ENCODE measurements around the gene NME3. TPM values are rescaled to one million over a fixed set of nuclear protein-coding genes. Genes with fewer than 3 reads are reported as not detected.

Gene NME3
- polyA plus RNA-seq, 1 experiment, result 15.6 TPM

DNA sequence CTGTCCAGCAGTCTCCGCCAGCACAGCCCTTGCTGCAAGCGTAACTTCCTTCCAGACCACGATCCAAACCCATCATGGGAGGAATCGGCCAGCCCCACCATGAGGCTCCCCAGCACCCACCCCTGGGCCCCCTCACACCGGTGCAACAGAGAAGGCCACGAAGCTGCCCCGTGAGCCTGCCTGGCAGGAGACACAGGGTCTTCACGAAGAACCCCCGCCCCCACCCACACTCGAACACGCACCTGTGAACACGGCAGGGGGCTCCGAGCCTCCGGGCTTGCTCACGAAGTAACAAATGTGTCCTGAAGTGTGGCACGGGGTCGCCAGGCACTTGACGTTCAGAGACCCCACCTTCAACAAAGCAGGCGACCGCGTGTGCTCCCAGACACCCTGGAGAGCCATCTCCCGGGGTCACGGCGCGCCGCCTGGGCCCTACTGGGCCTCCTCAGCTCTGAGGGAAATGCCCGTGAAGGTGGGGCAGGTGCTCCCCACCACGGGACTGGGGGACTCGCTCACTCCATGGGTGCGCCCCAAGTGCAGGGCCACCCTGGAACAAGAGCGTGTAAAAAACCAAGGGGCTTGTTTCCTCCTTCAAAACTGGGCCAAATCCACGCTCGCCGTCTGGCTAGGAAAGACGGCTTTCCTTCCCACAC lies 47.7 kb upstream of the NME3 start:
- ChIA-PET CTCF (no interaction called here), POLR2A (no interaction called here)
- no peak for TF ChIP-seq CTCF (IDR thresholded peaks at IDR 0.05; ENCODE audit: low read depth, low read length)
- no peak overlapping the region for H3K4me3 ChIP-seq (ENCODE audit: low read depth, low read length)
- no peak for DNase-seq (ENCODE audit: low read depth, low spot score)
- H3K27ac ChIP-seq (ENCODE audit: low read depth, low read length), result no peak overlapping the region
- H3K27me3 ChIP-seq (ENCODE audit: control insufficient read depth, insufficient read depth, low read length), result no peaks in the 10 kb centered on the region
- no peaks in the 10 kb centered on the region; the same call in 1 of the 2 replicates for H3K9me3 ChIP-seq (ENCODE audit: control insufficient read depth, insufficient read depth, low read length)

DNA sequence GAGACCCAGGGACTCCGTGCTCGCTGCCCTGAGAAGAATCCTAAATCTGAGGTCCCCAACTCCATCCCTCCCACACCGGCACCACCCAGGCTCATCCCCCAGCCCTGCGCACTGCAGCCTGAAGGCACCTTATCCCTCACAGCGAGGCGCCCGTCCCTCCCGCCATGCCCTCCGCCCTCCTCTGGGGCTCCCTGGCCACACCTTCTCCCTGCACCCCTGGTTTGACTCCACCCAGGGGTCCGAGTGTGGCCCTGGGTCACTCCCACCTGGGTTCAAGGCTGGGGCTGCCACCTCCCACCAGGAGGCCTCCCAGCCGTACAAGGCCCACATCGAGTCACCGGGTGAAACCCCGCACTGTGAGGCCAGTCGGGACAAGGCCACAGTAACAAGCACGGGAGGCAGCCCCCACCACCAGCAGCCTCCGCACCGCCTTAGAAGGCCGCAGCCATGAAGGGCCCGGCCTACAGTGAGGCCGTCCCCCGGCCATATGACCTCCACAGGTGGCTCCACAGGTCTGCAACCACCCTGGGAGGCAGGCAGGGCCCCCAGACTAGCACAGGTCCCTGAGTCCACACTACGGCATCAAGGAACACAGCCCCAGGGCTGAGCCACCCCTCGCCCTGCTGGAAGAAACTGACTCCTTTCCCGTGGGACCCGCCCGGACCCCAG lies 47.0 kb upstream of the NME3 start:
- no peaks in the 10 kb centered on the region for H3K27me3 ChIP-seq (ENCODE audit: control insufficient read depth, insufficient read depth, low read length)
- no peaks in the 10 kb centered on the region; the same call in 1 of the 2 replicates for H3K9me3 ChIP-seq (ENCODE audit: control insufficient read depth, insufficient read depth, low read length)
- H3K27ac ChIP-seq (ENCODE audit: low read depth, low read length), result no peak overlapping the region
- H3K4me3 ChIP-seq (ENCODE audit: low read depth, low read length), result no peak overlapping the region
- POLR2A ChIA-PET, result no interaction called here
- no peak for DNase-seq (ENCODE audit: low read depth, low spot score)
- no peak for TF ChIP-seq CTCF (IDR thresholded peaks at IDR 0.05; ENCODE audit: low read depth, low read length)
- CTCF ChIA-PET, result no interaction called here

GRCh38 chr16:1817716-1818115 lies 46.4 kb upstream of the NME3 start:
- ChIA-PET CTCF (no interaction called here), POLR2A (no interaction called here)
- DNase-seq (ENCODE audit: low read depth, low spot score), result no peak
- Histone ChIP-seq H3K27ac (ENCODE audit: low read depth, low read length) (no peak overlapping the region), H3K4me3 (ENCODE audit: low read depth, low read length) (no peak overlapping the region), H3K27me3 (ENCODE audit: control insufficient read depth, insufficient read depth, low read length) (no peaks in the 10 kb centered on the region), H3K9me3 (ENCODE audit: control insufficient read depth, insufficient read depth, low read length) (no peaks in the 10 kb centered on the region; the same call in 1 of the 2 replicates)
- no peak for TF ChIP-seq CTCF (IDR thresholded peaks at IDR 0.05; ENCODE audit: low read depth, low read length)

- Histone ChIP-seq H3K9me3 (ENCODE audit: control insufficient read depth, insufficient read depth, low read length) (no peaks in the 10 kb centered on the region; the same call in 1 of the 2 replicates), H3K4me3 (ENCODE audit: low read depth, low read length) (no peak overlapping the region), H3K27ac (ENCODE audit: low read depth, low read length) (no peak overlapping the region), H3K27me3 (ENCODE audit: control insufficient read depth, insufficient read depth, low read length) (no peaks in the 10 kb centered on the region)
- POLR2A ChIA-PET, result no interaction called here
- CTCF ChIA-PET, result no interaction called here
- no peak for TF ChIP-seq CTCF (IDR thresholded peaks at IDR 0.05; ENCODE audit: low read depth, low read length)
- DNase-seq (ENCODE audit: low read depth, low spot score), result no peak
Measured at GRCh38 chr16:1817276-1817589, 45.9 kb upstream of the NME3 start.

DNA sequence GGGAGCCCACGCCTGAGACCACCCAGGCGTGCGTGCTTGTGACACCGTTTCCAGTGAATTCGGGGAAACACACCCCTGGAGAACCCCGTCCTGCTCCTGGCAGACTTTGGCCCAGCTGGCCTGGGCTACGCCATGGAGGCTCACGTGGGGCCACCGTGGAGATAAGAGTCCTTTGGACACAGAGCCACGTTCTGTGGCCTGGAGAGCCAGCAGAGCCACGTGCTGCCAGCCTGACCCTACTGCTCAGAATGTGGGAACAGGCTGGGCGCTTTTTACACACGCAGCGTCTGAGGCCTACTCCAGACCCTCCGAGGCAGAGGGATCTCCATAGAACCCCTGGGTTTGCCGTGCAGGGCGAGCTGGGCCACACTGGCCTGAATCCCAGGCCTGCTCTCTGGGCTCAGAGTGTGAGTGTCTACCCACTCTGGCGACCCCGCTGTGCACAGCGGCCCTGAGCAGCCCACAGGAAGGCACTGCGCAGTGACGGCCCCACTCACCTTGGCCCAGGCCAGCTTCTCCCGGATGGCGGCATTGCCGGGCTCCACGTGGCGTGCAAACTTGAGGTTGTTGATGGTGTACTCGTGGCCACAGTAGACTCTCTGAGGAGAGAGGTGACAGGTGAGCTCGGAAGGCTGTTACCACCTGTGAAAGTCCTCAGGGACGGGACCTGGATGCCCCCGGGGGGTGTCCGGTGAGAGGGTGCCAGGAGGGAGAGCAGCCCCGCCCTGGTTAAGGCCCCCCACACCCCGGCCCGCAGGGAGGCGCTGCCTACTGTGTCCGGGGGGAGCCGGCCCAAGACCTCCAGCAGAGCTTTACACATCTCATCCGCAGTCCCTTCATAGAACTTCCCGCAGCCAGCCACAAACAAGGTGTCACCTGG lies 45.3 kb upstream of the NME3 start:
- H3K4me3 ChIP-seq (ENCODE audit: low read depth, low read length), result no peak overlapping the region
- H3K9me3 ChIP-seq (ENCODE audit: control insufficient read depth, insufficient read depth, low read length), result no peaks in the 10 kb centered on the region; the same call in 1 of the 2 replicates
- ChIA-PET CTCF (no interaction called here), POLR2A (no interaction called here)
- H3K27me3 ChIP-seq (ENCODE audit: control insufficient read depth, insufficient read depth, low read length), result no peaks in the 10 kb centered on the region
- no peak for DNase-seq (ENCODE audit: low read depth, low spot score)
- no peak for TF ChIP-seq CTCF (IDR thresholded peaks at IDR 0.05; ENCODE audit: low read depth, low read length)
- no peak overlapping the region for H3K27ac ChIP-seq (ENCODE audit: low read depth, low read length)

Measured in AG04450 (cell line).